Measurements from ENCODE around the gene CXCL10.
A peak's percentile ranks its signal among the peaks of the same experiment; 100 is the strongest.

CXCL10 gene

DNA sequence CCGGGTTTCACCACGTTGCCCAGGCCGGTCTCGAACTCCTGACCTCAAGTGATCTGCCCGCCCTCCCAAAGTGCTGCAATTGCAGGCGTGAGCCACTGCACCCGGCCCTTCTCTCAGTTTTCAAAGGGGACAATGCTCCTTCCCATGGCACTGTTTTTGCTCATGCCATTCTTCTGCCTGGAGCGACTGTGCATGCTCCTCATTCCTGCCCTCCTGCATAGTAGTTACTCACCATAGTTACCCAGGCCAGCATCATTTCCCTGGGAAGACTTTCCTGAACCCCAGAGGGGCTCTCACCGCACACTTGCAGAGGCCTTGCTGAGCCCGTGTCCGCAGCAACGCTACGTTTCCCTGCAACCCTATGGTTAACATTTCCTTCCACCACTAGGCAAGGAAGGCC, 12.7 kb downstream of the CXCL10 start:
- no peak overlapping the region for H4K8ac ChIP-seq (ENCODE audit: low read depth, low read length)
- peak overlapping the region; percentile 1 for H2BK15ac ChIP-seq (ENCODE audit: low read length)
- H2BK5ac ChIP-seq (ENCODE audit: low read length), result peak overlapping the region; percentile 61
- H3K36me3 ChIP-seq (replicated peaks in 1 of 2; ENCODE audit: control insufficient read depth in 2 of 2, insufficient read depth in 2 of 2, low read length in 2 of 2), result no peaks in the 10 kb centered on the region
- H3K4me2 ChIP-seq (ENCODE audit: insufficient read depth, low read length, poor library complexity, severe bottlenecking), result no peak overlapping the region
- no peak overlapping the region for H3K23ac ChIP-seq (ENCODE audit: low read depth, low read length, poor library complexity)
- H3K14ac ChIP-seq (ENCODE audit: low read length), result peak overlapping the region; percentile 11
- H3K9ac ChIP-seq (ENCODE audit: low read depth, low read length, poor library complexity), result no peak overlapping the region
- H3K4ac ChIP-seq (ENCODE audit: low read length), result no peak overlapping the region
- DNase-seq (ENCODE audit: low spot score), result no peak
- H3K18ac ChIP-seq (ENCODE audit: low read length), result no peak overlapping the region
- H2AFZ ChIP-seq (ENCODE audit: low read length), result peak overlapping the region; percentile 75
- H3K27ac ChIP-seq (replicated peaks; ENCODE audit: low read length), result no peak overlapping the region
- H3K79me1 ChIP-seq (ENCODE audit: low read depth, low read length), result peaks cover 1% of the 10 kb centered on the region
- no peak overlapping the region for H4K91ac ChIP-seq (ENCODE audit: low read depth, low read length, poor library complexity)
- peaks cover 0 to 3% (median 0%) of the 10 kb centered on the region in 3 experiments for H3K27me3 ChIP-seq (ENCODE audit: control insufficient read depth in 3 of 3, insufficient read depth in 3 of 3, low read depth in 1 of 3, low read length in 3 of 3)
- WGBS, 2 donors (ENCODE audit: extremely low coverage in 2 of 2, insufficient read length in 2 of 2, insufficient replicate concordance in 1 of 2), result no CpG with 5 or more reads among the region's 13 CpGs
- peaks cover 4% of the 10 kb centered on the region in 2 donors for H3K4me1 ChIP-seq (ENCODE audit: control insufficient read depth in 2 of 2, insufficient read depth in 1 of 2, low read depth in 1 of 2, low read length in 2 of 2)
- no peak overlapping the region for H3K4me3 ChIP-seq (ENCODE audit: low read length in 2 of 2)
- peak overlapping the region; percentile 22 for H2AK5ac ChIP-seq (ENCODE audit: low read depth, low read length)
- H3K9me3 ChIP-seq (replicated peaks in 1 of 2; ENCODE audit: control insufficient read depth in 2 of 2, insufficient read depth in 1 of 2, low read depth in 1 of 2, low read length in 2 of 2), result no peaks in the 10 kb centered on the region
- H2BK120ac ChIP-seq (ENCODE audit: low read depth, low read length), result no peak overlapping the region
- no peak overlapping the region for H2BK12ac ChIP-seq (ENCODE audit: low read length)

DNA sequence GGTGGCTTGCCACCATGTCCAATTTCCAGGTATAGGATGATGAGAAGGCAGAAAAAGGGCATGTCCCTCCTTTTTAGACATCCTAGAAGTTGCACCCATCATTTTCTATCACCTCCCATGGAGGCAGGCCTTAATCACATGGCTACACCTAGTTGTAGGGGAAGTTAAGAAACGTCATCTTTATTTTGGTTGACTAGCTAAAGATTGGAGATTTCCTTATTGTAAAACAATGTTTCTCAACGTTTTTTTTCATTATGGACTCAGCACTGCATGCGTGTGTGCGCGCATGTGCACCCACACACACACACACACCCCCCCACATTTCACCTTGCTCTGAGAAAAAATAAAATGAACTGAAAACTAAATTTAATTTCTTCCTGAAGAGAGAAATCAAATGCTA, 14.0 kb downstream of the CXCL10 start:
- no peak overlapping the region for H2BK12ac ChIP-seq (ENCODE audit: low read length)
- H2AFZ ChIP-seq (ENCODE audit: low read length), result no peak overlapping the region
- WGBS, 2 donors (ENCODE audit: extremely low coverage in 2 of 2, insufficient read length in 2 of 2, insufficient replicate concordance in 1 of 2), result no CpG with 5 or more reads among the region's 5 CpGs
- H3K79me1 ChIP-seq (ENCODE audit: low read depth, low read length), result peaks cover 1% of the 10 kb centered on the region
- no peak overlapping the region for H3K9ac ChIP-seq (ENCODE audit: low read depth, low read length, poor library complexity)
- H2AK5ac ChIP-seq (ENCODE audit: low read depth, low read length), result no peak overlapping the region
- H2BK120ac ChIP-seq (ENCODE audit: low read depth, low read length), result no peak overlapping the region
- no peak overlapping the region for H2BK5ac ChIP-seq (ENCODE audit: low read length)
- H4K8ac ChIP-seq (ENCODE audit: low read depth, low read length), result no peak overlapping the region
- H3K27me3 ChIP-seq (ENCODE audit: control insufficient read depth in 3 of 3, insufficient read depth in 3 of 3, low read depth in 1 of 3, low read length in 3 of 3), result peaks cover 0 to 3% (median 0%) of the 10 kb centered on the region in 3 experiments
- H3K14ac ChIP-seq (ENCODE audit: low read length), result no peak overlapping the region
- H3K18ac ChIP-seq (ENCODE audit: low read length), result no peak overlapping the region
- no peak overlapping the region for H3K4me3 ChIP-seq (ENCODE audit: low read length in 2 of 2)
- no peaks in the 10 kb centered on the region for H3K9me3 ChIP-seq (replicated peaks in 1 of 2; ENCODE audit: control insufficient read depth in 2 of 2, insufficient read depth in 1 of 2, low read depth in 1 of 2, low read length in 2 of 2)
- no peak overlapping the region for H3K4me2 ChIP-seq (ENCODE audit: insufficient read depth, low read length, poor library complexity, severe bottlenecking)
- H3K23ac ChIP-seq (ENCODE audit: low read depth, low read length, poor library complexity), result no peak overlapping the region
- DNase-seq (ENCODE audit: low spot score), result no peak
- no peak overlapping the region for H2BK15ac ChIP-seq (ENCODE audit: low read length)
- H3K4me1 ChIP-seq (ENCODE audit: control insufficient read depth in 2 of 2, insufficient read depth in 1 of 2, low read depth in 1 of 2, low read length in 2 of 2), result peaks cover 4% of the 10 kb centered on the region in 2 donors
- no peaks in the 10 kb centered on the region for H3K36me3 ChIP-seq (replicated peaks in 1 of 2; ENCODE audit: control insufficient read depth in 2 of 2, insufficient read depth in 2 of 2, low read length in 2 of 2)
- H3K4ac ChIP-seq (ENCODE audit: low read length), result no peak overlapping the region
- no peak overlapping the region for H3K27ac ChIP-seq (replicated peaks; ENCODE audit: low read length)
- H4K91ac ChIP-seq (ENCODE audit: low read depth, low read length, poor library complexity), result no peak overlapping the region

DNA sequence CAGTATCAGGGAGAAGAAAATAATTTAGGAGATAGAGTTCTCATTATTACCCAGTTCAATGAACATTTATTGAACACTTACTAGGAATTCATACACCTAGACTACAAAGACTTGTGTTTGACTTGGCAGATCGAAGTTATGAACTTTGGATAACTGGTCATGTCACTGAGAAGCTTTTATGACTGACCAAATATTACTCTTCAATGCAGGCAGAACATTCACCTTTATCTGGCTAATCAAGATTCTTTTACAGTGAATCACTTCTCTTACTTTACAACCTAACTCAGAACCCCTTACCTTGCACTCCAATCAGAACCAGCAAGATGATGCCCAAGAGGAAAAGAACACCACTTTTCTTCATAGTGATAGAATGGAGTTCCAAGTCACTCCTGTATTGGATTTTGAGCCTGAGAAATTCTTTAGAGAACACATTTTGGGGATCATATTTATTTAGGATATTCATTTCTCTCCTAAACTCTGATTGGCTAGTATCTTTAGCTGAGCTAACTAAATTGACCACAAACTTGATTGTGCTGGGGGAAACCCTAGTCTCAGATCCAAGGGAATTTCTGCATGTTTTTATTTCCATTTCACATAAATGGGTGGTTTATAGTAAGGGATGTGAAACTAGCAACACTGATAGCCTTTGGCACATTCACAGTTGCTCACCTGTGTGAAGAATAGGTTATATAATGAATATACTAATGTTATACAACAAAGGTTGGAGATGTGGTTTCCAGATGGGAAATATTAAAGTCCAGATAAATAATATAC, 16.0 kb downstream of the CXCL10 start, which contains the start of gene CXCL9:
Gene CXCL9, minus strand, starts transcription at position 421 of the 774 bp plus-strand sequence. Its CDS starts 60 bp downstream, at position 361.
- Histone ChIP-seq H3K18ac (ENCODE audit: low read length) (no peak within 1 kb of the TSS), H3K4me1 (ENCODE audit: control insufficient read depth in 2 of 2, insufficient read depth in 1 of 2, low read depth in 1 of 2, low read length in 2 of 2) (peaks cover 4% of the 10 kb centered on the region in 2 donors), H3K23ac (ENCODE audit: low read depth, low read length, poor library complexity) (no peak within 1 kb of the TSS), H2BK12ac (ENCODE audit: low read length) (no peak within 1 kb of the TSS), H3K9me3 (replicated peaks in 1 of 2; ENCODE audit: control insufficient read depth in 2 of 2, insufficient read depth in 1 of 2, low read depth in 1 of 2, low read length in 2 of 2) (no peaks in the 10 kb centered on the region), H3K4ac (ENCODE audit: low read length) (no peak within 1 kb of the TSS), H2AFZ (ENCODE audit: low read length) (no peak within 1 kb of the TSS), H4K8ac (ENCODE audit: low read depth, low read length) (no peak within 1 kb of the TSS), H2BK5ac (ENCODE audit: low read length) (no peak within 1 kb of the TSS), H3K9ac (ENCODE audit: low read depth, low read length, poor library complexity) (no peak within 1 kb of the TSS), H3K27me3 (ENCODE audit: control insufficient read depth in 3 of 3, insufficient read depth in 3 of 3, low read depth in 1 of 3, low read length in 3 of 3) (peaks cover 0 to 3% (median 0%) of the 10 kb centered on the region in 3 experiments), H3K27ac (replicated peaks; ENCODE audit: low read length) (no peak within 1 kb of the TSS), H2BK15ac (ENCODE audit: low read length) (no peak within 1 kb of the TSS), H2AK5ac (ENCODE audit: low read depth, low read length) (no peak within 1 kb of the TSS), H3K4me3 (ENCODE audit: low read length in 2 of 2) (no peak within 1 kb of the TSS), H3K79me1 (ENCODE audit: low read depth, low read length) (peaks cover 1% of the 10 kb centered on the region), H3K36me3 (replicated peaks in 1 of 2; ENCODE audit: control insufficient read depth in 2 of 2, insufficient read depth in 2 of 2, low read length in 2 of 2) (no peaks in the 10 kb centered on the region), H4K91ac (ENCODE audit: low read depth, low read length, poor library complexity) (no peak within 1 kb of the TSS), H3K4me2 (ENCODE audit: insufficient read depth, low read length, poor library complexity, severe bottlenecking) (no peak within 1 kb of the TSS), H3K14ac (ENCODE audit: low read length) (no peak within 1 kb of the TSS), H2BK120ac (ENCODE audit: low read depth, low read length) (no peak within 1 kb of the TSS)
- DNase-seq (ENCODE audit: low spot score), result no peak
- no CpG with 5 or more reads among the region's 1 CpG for WGBS, 2 donors (ENCODE audit: extremely low coverage in 2 of 2, insufficient read length in 2 of 2, insufficient replicate concordance in 1 of 2)

DNA sequence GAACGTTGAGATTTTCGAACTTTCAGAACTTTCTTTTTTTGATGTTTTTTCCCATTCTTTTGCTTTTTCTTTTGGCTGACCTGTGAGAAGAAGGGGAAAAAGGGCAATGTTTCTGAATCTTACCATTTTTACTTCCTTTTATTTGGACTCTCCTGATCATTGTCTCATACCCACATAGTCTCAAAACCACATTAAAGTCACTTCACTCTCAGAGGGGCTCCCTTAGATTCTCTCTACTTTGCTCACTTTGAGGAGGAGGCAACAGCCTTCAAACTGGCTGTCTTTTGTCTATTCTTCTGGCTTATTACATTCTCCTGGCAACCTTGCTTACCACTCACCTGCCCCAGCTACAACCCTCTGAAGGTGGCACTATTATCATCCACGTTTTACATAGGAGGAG, 19.7 kb downstream of the CXCL10 start:
- H3K9ac ChIP-seq (ENCODE audit: low read depth, low read length, poor library complexity), result no peak overlapping the region
- H4K8ac ChIP-seq (ENCODE audit: low read depth, low read length), result no peak overlapping the region
- no peak overlapping the region for H2BK5ac ChIP-seq (ENCODE audit: low read length)
- no peaks in the 10 kb centered on the region for H3K36me3 ChIP-seq (replicated peaks in 1 of 2; ENCODE audit: control insufficient read depth in 2 of 2, insufficient read depth in 2 of 2, low read length in 2 of 2)
- WGBS, 2 donors (ENCODE audit: extremely low coverage in 2 of 2, insufficient read length in 2 of 2, insufficient replicate concordance in 1 of 2), result no CpG with 5 or more reads among the region's 3 CpGs
- H3K23ac ChIP-seq (ENCODE audit: low read depth, low read length, poor library complexity), result no peak overlapping the region
- no peak for DNase-seq (ENCODE audit: low spot score)
- no peak overlapping the region for H3K4ac ChIP-seq (ENCODE audit: low read length)
- no peak overlapping the region for H3K4me2 ChIP-seq (ENCODE audit: insufficient read depth, low read length, poor library complexity, severe bottlenecking)
- no peak overlapping the region for H2BK15ac ChIP-seq (ENCODE audit: low read length)
- H3K18ac ChIP-seq (ENCODE audit: low read length), result no peak overlapping the region
- no peaks in the 10 kb centered on the region for H3K9me3 ChIP-seq (replicated peaks in 1 of 2; ENCODE audit: control insufficient read depth in 2 of 2, insufficient read depth in 1 of 2, low read depth in 1 of 2, low read length in 2 of 2)
- H2AK5ac ChIP-seq (ENCODE audit: low read depth, low read length), result no peak overlapping the region
- no peak overlapping the region for H2BK12ac ChIP-seq (ENCODE audit: low read length)
- H4K91ac ChIP-seq (ENCODE audit: low read depth, low read length, poor library complexity), result no peak overlapping the region
- no peak overlapping the region for H3K27ac ChIP-seq (replicated peaks; ENCODE audit: low read length)
- no peak overlapping the region for H2AFZ ChIP-seq (ENCODE audit: low read length)
- H2BK120ac ChIP-seq (ENCODE audit: low read depth, low read length), result no peak overlapping the region
- no peak overlapping the region for H3K14ac ChIP-seq (ENCODE audit: low read length)
- H3K4me1 ChIP-seq (ENCODE audit: control insufficient read depth in 2 of 2, insufficient read depth in 1 of 2, low read depth in 1 of 2, low read length in 2 of 2), result no peaks in the 10 kb centered on the region
- peaks cover 0 to 5% (median 0%) of the 10 kb centered on the region in 3 experiments for H3K27me3 ChIP-seq (ENCODE audit: control insufficient read depth in 3 of 3, insufficient read depth in 3 of 3, low read depth in 1 of 3, low read length in 3 of 3)
- no peaks in the 10 kb centered on the region for H3K79me1 ChIP-seq (ENCODE audit: low read depth, low read length)
- no peak overlapping the region for H3K4me3 ChIP-seq (ENCODE audit: low read length in 2 of 2)
